ENCODE measurements around the gene CCL5. TPM values are rescaled to one million over a fixed set of nuclear protein-coding genes. Genes with fewer than 3 reads are reported as not detected.

Gene CCL5
- total RNA-seq, 1 experiment from 2014 or later, result not detected

DNA sequence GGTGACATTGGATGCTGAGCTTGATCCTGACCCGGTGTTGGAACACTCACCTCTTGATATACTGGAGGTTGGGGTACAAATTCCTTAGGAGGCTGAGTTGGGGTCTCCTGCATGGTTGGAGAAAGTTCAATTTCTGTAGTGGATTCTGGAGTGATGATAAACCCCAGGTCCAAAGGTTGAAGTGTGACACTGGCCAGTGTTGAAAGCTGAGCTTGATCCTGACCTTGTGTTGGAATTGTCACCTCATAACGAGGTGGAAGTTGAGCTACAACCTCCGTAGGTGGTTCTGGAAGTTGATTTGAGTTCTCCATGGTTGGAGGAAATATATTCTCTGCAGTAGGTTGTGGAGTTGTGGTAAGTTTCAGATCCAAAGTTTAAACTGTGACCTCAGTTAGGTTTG lies 29.2 kb upstream of the CCL5 start:
- H3K23ac ChIP-seq (ENCODE audit: insufficient read length, low read depth, low read length), result no peak overlapping the region
- no peak overlapping the region for H3K4me3 Mint-ChIP-seq
- H3K23me2 ChIP-seq (ENCODE audit: insufficient read length, low read depth, low read length, poor library complexity, severe bottlenecking), result no peaks in the 10 kb centered on the region
- H3K4me2 ChIP-seq (ENCODE audit: insufficient read depth, insufficient read length, low read length), result no peak overlapping the region
- H3K56ac ChIP-seq (ENCODE audit: insufficient read length, low read depth, low read length), result no peak overlapping the region
- no peak overlapping the region for H3K14ac ChIP-seq (ENCODE audit: insufficient read depth, low read length)
- H2BK15ac ChIP-seq (ENCODE audit: low read depth, low read length), result no peak overlapping the region
- no peak overlapping the region for H2BK120ac ChIP-seq (ENCODE audit: low read depth, low read length, poor library complexity, severe bottlenecking)
- peaks cover 0 to 3% (median 3%) of the 10 kb centered on the region in 3 experiments; a peak in 5 of 7 replicates for H3K36me3 Mint-ChIP-seq (ENCODE audit: insufficient read depth in 1 of 3, low read depth in 3 of 3)
- no peak overlapping the region for H2BK20ac ChIP-seq (ENCODE audit: low read depth, low read length, poor library complexity, severe bottlenecking)
- no peak overlapping the region for H4K5ac ChIP-seq (ENCODE audit: insufficient read length, low read depth, low read length)
- no peak overlapping the region for H3K27ac Mint-ChIP-seq
- no peak overlapping the region for H3K18ac ChIP-seq (ENCODE audit: insufficient read length, low read depth, low read length)
- no peaks in the 10 kb centered on the region for H3K4me1 ChIP-seq (ENCODE audit: insufficient read depth, low read length)
- TF ChIP-seq, protein P1, sequence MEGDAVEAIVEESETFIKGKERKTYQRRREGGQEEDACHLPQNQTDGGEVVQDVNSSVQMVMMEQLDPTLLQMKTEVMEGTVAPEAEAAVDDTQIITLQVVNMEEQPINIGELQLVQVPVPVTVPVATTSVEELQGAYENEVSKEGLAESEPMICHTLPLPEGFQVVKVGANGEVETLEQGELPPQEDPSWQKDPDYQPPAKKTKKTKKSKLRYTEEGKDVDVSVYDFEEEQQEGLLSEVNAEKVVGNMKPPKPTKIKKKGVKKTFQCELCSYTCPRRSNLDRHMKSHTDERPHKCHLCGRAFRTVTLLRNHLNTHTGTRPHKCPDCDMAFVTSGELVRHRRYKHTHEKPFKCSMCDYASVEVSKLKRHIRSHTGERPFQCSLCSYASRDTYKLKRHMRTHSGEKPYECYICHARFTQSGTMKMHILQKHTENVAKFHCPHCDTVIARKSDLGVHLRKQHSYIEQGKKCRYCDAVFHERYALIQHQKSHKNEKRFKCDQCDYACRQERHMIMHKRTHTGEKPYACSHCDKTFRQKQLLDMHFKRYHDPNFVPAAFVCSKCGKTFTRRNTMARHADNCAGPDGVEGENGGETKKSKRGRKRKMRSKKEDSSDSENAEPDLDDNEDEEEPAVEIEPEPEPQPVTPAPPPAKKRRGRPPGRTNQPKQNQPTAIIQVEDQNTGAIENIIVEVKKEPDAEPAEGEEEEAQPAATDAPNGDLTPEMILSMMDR (conservative IDR thresholded peaks at IDR 0.05), result no peak
- H3K4me1 Mint-ChIP-seq, result no peaks in the 10 kb centered on the region; a peak in 1 of 4 replicates
- no peak overlapping the region for H3K9ac ChIP-seq (ENCODE audit: extremely low read depth, insufficient read length, low read length)
- H2BK5ac ChIP-seq (ENCODE audit: insufficient read length, low read length), result no peak overlapping the region
- H3K79me2 ChIP-seq (ENCODE audit: insufficient read depth, low read length), result 0 out of 2 replicates have a peak, but pooled peaks cover 1% of the 10 kb centered on the region
- H2AFZ ChIP-seq (ENCODE audit: low read length), result no peak overlapping the region
- H4K91ac ChIP-seq (ENCODE audit: insufficient read length, low read depth, low read length), result no peak overlapping the region
- peaks cover 18% of the 10 kb centered on the region for H3K27me3 Mint-ChIP-seq (ENCODE audit: low read depth)
- H3K79me1 ChIP-seq (ENCODE audit: insufficient read depth, low read depth, low read length, poor library complexity, severe bottlenecking), result no peaks in the 10 kb centered on the region
- WGBS (ENCODE audit: extremely low coverage, insufficient read length, low lambda C conversion rate), result no CpG with 5 or more reads among the region's 3 CpGs
- no peak overlapping the region for H4K8ac ChIP-seq (replicated peaks; ENCODE audit: insufficient read length, low read depth, low read length)
- DNase-seq, result no peak
- no peaks in the 10 kb centered on the region for H3K9me3 ChIP-seq (ENCODE audit: control insufficient read depth, low read depth, low read length)
- H3K9me3 Mint-ChIP-seq, result peaks cover 18 to 44% of the 10 kb centered on the region in 2 experiments; a peak in 4 of 5 replicates
- no peaks in the 10 kb centered on the region for H3K27me3 ChIP-seq (ENCODE audit: insufficient read depth, low read length)
- H4K20me1 ChIP-seq (ENCODE audit: control insufficient read depth, insufficient read depth, insufficient read length), result no peaks in the 10 kb centered on the region
- no peak overlapping the region for H3K4ac ChIP-seq (ENCODE audit: low read depth, low read length)
- no peak overlapping the region for H3K27ac ChIP-seq (ENCODE audit: insufficient read length, low read depth, low read length)
- H2AK5ac ChIP-seq (ENCODE audit: insufficient read length, low read length), result no peak overlapping the region
- no peak overlapping the region for H2BK12ac ChIP-seq (ENCODE audit: insufficient read length, low read depth, low read length)
- H3T11ph ChIP-seq (ENCODE audit: low read length), result no peak overlapping the region

Data from H9 (cell line).